K562 (cell line): Measurements from ENCODE around the gene ELOVL5.

ENCODE experiments used
- ARHGAP35 ChIP-seq: fragments of 450-650 bp; IDR thresholded peaks from 2 replicates; pipeline ENCODE4 v1.6.1; 2018; ENCODE audit not compliant: partially characterized antibody
- EZH2 ChIP-seq: IDR thresholded peaks from 2 replicates; pipeline ENCODE4 v1.6.1; 2012; ENCODE audit warnings: low read depth, mild to moderate bottlenecking, inconsistent platforms, low read length, borderline replicate concordance
- FOSL1 ChIP-seq: fragments of 200-800 bp; sonication (Bioruptor generic); conservative IDR thresholded peaks from 2 replicates; pipeline ENCODE4 v1.6.1; 2016; ENCODE audit warnings: missing genetic modification characterization, missing compliant biosample characterization
- KDM1A ChIP-seq, 2 experiments: fragments of 450-650 bp; IDR thresholded peaks; 2 replicates each; pipeline ENCODE4 v1.6.1; 2016; ENCODE audit warnings: mild to moderate bottlenecking in 2 of 2
- TF ChIP-seq, protein P1 (sequence below), 3 experiments: IDR thresholded peaks in 2 of 3; conservative IDR thresholded peaks in 1 of 3; 2 replicates each; pipeline ENCODE4 v1.5.1; 2011 to 2012; ENCODE audit warnings: low read length in 3 of 3, mild to moderate bottlenecking in 3 of 3, control low read depth in 2 of 3, improper control_type of control experiment in 1 of 3, inconsistent platforms in 1 of 3, low read depth in 1 of 3, mixed read lengths in 1 of 3, moderate library complexity in 1 of 3; ENCODE audit not compliant: insufficient read depth in 2 of 3
- TF ChIP-seq, protein P2 (sequence below): IDR thresholded peaks from 3 replicates; pipeline ENCODE4 v1.6.1; 2011; ENCODE audit warnings: borderline replicate concordance, mild to moderate bottlenecking, moderate library complexity; ENCODE audit not compliant: insufficient read length; ENCODE audit errors: extremely low read depth
- TF ChIP-seq, protein P3 (sequence below): conservative IDR thresholded peaks from 2 replicates; pipeline ENCODE4 v1.6.1; 2011; ENCODE audit warnings: low read depth, mild to moderate bottlenecking, low read length; ENCODE audit not compliant: control insufficient read depth

DNA sequence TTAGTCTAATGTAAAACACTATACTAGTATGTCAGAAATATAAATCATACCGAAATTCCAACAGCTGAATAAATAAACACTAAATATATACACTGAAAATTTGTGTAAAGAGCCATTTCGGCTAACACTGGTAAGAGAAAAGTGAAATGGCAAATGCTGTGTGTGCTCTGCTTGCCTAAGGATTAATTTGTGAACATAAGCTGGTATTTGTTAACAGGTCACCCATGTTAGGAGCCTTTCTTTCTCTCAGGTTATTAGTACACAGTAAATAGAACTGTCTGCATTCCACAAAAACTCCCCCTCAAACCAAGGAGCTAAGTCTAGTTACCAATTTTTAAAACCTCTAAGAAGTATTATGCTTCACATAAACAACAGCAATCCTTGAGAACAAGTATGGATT is 27.0 kb downstream of the ELOVL5 start:
- TF ChIP-seq KDM1A (IDR thresholded peaks at IDR 0.05) (no peak), ARHGAP35 (no peak), FOSL1 (no peak), EZH2 (no peak)
- TF ChIP-seq, protein P1, sequence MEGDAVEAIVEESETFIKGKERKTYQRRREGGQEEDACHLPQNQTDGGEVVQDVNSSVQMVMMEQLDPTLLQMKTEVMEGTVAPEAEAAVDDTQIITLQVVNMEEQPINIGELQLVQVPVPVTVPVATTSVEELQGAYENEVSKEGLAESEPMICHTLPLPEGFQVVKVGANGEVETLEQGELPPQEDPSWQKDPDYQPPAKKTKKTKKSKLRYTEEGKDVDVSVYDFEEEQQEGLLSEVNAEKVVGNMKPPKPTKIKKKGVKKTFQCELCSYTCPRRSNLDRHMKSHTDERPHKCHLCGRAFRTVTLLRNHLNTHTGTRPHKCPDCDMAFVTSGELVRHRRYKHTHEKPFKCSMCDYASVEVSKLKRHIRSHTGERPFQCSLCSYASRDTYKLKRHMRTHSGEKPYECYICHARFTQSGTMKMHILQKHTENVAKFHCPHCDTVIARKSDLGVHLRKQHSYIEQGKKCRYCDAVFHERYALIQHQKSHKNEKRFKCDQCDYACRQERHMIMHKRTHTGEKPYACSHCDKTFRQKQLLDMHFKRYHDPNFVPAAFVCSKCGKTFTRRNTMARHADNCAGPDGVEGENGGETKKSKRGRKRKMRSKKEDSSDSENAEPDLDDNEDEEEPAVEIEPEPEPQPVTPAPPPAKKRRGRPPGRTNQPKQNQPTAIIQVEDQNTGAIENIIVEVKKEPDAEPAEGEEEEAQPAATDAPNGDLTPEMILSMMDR (IDR thresholded peaks at IDR 0.05 in 2 of 3, conservative IDR thresholded peaks at IDR 0.05 in 1 of 3; ENCODE audit: insufficient read depth in 2 of 3, low read depth in 1 of 3, low read length in 3 of 3), result no peak
- TF ChIP-seq, protein P2, sequence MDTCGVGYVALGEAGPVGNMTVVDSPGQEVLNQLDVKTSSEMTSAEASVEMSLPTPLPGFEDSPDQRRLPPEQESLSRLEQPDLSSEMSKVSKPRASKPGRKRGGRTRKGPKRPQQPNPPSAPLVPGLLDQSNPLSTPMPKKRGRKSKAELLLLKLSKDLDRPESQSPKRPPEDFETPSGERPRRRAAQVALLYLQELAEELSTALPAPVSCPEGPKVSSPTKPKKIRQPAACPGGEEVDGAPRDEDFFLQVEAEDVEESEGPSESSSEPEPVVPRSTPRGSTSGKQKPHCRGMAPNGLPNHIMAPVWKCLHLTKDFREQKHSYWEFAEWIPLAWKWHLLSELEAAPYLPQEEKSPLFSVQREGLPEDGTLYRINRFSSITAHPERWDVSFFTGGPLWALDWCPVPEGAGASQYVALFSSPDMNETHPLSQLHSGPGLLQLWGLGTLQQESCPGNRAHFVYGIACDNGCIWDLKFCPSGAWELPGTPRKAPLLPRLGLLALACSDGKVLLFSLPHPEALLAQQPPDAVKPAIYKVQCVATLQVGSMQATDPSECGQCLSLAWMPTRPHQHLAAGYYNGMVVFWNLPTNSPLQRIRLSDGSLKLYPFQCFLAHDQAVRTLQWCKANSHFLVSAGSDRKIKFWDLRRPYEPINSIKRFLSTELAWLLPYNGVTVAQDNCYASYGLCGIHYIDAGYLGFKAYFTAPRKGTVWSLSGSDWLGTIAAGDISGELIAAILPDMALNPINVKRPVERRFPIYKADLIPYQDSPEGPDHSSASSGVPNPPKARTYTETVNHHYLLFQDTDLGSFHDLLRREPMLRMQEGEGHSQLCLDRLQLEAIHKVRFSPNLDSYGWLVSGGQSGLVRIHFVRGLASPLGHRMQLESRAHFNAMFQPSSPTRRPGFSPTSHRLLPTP, result no peak
- TF ChIP-seq, protein P3, sequence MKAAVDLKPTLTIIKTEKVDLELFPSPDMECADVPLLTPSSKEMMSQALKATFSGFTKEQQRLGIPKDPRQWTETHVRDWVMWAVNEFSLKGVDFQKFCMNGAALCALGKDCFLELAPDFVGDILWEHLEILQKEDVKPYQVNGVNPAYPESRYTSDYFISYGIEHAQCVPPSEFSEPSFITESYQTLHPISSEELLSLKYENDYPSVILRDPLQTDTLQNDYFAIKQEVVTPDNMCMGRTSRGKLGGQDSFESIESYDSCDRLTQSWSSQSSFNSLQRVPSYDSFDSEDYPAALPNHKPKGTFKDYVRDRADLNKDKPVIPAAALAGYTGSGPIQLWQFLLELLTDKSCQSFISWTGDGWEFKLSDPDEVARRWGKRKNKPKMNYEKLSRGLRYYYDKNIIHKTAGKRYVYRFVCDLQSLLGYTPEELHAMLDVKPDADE, result no peak
